DOHH2 (cell line): ENCODE data around the gene HPSE2.

Source experiments
- H3F3A ChIP-seq: fragments of 200-600 bp; sonication (generic), shearing (Covaris generic); 2 replicates; pipeline ENCODE4 v1.6.0; 2016; ENCODE audit warnings: antibody characterized with exemption, mild to moderate bottlenecking; ENCODE audit not compliant: control insufficient read depth, insufficient read depth
- H3K27ac ChIP-seq: fragments of 200-600 bp; sonication (generic); 2 replicates; pipeline ENCODE4 v1.5.1; 2014; ENCODE audit warnings: low read depth, mild to moderate bottlenecking, low read length, moderate library complexity
- H3K27me3 ChIP-seq: fragments of 200-600 bp; sonication (generic); 2 replicates; pipeline ENCODE4 v1.6.1; 2014; ENCODE audit warnings: mild to moderate bottlenecking, low read length, mixed read lengths; ENCODE audit not compliant: control insufficient read depth
- H3K36me3 ChIP-seq: fragments of 200-600 bp; sonication (generic); 2 replicates; pipeline ENCODE4 v1.6.1; 2014; ENCODE audit warnings: mild to moderate bottlenecking, low read length, moderate library complexity, mixed read lengths; ENCODE audit not compliant: control insufficient read depth
- H3K4me1 ChIP-seq: fragments of 200-600 bp; sonication (generic); 2 replicates; pipeline ENCODE4 v1.6.1; 2014; ENCODE audit warnings: mild to moderate bottlenecking, low read length, mixed read lengths; ENCODE audit not compliant: control insufficient read depth
- H3K4me2 ChIP-seq: fragments of 200-600 bp; sonication (generic); 2 replicates; pipeline ENCODE4 v1.6.0; 2014; ENCODE audit warnings: mild to moderate bottlenecking, low read length, moderate library complexity
- H3K4me3 ChIP-seq: fragments of 200-600 bp; sonication (generic); 2 replicates; pipeline ENCODE4 v1.5.1; 2014; ENCODE audit warnings: mild to moderate bottlenecking, low read length, mixed read lengths
- H3K79me2 ChIP-seq: fragments of 200-600 bp; sonication (generic); 2 replicates; pipeline ENCODE4 v1.6.1; 2014; ENCODE audit warnings: mild to moderate bottlenecking, low read length, mixed read lengths; ENCODE audit not compliant: control insufficient read depth
- H3K9me2 ChIP-seq: fragments of 200-600 bp; sonication (generic); replicated peaks from 2 replicates; pipeline ENCODE4 v1.6.1; 2014; ENCODE audit warnings: mild to moderate bottlenecking, low read length, mixed read lengths; ENCODE audit not compliant: control insufficient read depth
- H3K9me3 ChIP-seq: fragments of 200-600 bp; sonication (generic); 2 replicates; pipeline ENCODE4 v1.6.1; 2014; ENCODE audit warnings: antibody characterized with exemption, low read length, mixed read lengths; ENCODE audit not compliant: control insufficient read depth, insufficient read depth
- H4K20me1 ChIP-seq: fragments of 200-600 bp; sonication (generic); 2 replicates; pipeline ENCODE4 v1.6.0; 2014; ENCODE audit warnings: low read depth, mild to moderate bottlenecking, antibody characterized with exemption, low read length, moderate library complexity; ENCODE audit not compliant: control insufficient read depth, insufficient read depth
- CTCF ChIP-seq: fragments of 200-600 bp; sonication (generic); IDR thresholded peaks from one replicate; pipeline ENCODE4 v1.5.1; 2014; ENCODE audit warnings: antibody characterized with exemption, mild to moderate bottlenecking, low read depth, low read length; ENCODE audit not compliant: poor library complexity, severe bottlenecking
- EZH2phosphoT487 ChIP-seq: fragments of 200-600 bp; sonication (generic); IDR thresholded peaks from 2 replicates; pipeline ENCODE4 v1.6.1; 2017; ENCODE audit warnings: borderline replicate concordance, mild to moderate bottlenecking, antibody characterized with exemption, low read length, moderate library complexity, mixed read lengths

The HPSE2 gene

GRCh38 chr10:99235658-99236626 lies at the start of gene HPSE2:
Gene HPSE2, minus strand, starts transcription at chr10:99235852.
- H3K27ac ChIP-seq: no peak within 1 kb of the TSS
- no peak within 1 kb of the TSS for H3K4me3 ChIP-seq
- TF ChIP-seq EZH2phosphoT487: no peak
- TF ChIP-seq CTCF: no peak
- no peaks in the 10 kb centered on the region for H4K20me1 ChIP-seq
- no peaks in the 10 kb centered on the region for H3K79me2 ChIP-seq
- H3F3A ChIP-seq: no peaks in the 10 kb centered on the region
- no peak within 1 kb of the TSS for H3K4me2 ChIP-seq
- no peaks in the 10 kb centered on the region for H3K9me2 ChIP-seq
- no peaks in the 10 kb centered on the region for H3K36me3 ChIP-seq
- H3K27me3 ChIP-seq: peaks cover 46% of the 10 kb centered on the region
- peaks cover 15% of the 10 kb centered on the region for H3K4me1 ChIP-seq
- no peaks in the 10 kb centered on the region for H3K9me3 ChIP-seq

- Histone ChIP-seq H4K20me1 (no peaks in the 10 kb centered on the region), H3K4me2 (no peak overlapping the region), H3K79me2 (no peaks in the 10 kb centered on the region), H3K27ac (no peak overlapping the region), H3K9me3 (peaks cover 5% of the 10 kb centered on the region; the same call in 1 of the 2 replicates), H3K36me3 (no peaks in the 10 kb centered on the region), H3K4me3 (no peak overlapping the region), H3K9me2 (no peaks in the 10 kb centered on the region), H3K27me3 (peaks cover 3% of the 10 kb centered on the region), H3K4me1 (peaks cover 9% of the 10 kb centered on the region), H3F3A (no peaks in the 10 kb centered on the region)
- TF ChIP-seq CTCF (no peak), EZH2phosphoT487 (no peak)
Measured at GRCh38 chr10:99280472-99280871, 44.8 kb upstream of the HPSE2 start.

GRCh38 chr10:99279626-99280111 lies 44.0 kb upstream of the HPSE2 start:
- no peaks in the 10 kb centered on the region for H3K79me2 ChIP-seq
- H3K4me2 ChIP-seq: no peak overlapping the region
- H3K27ac ChIP-seq: no peak overlapping the region
- H3K27me3 ChIP-seq: peaks cover 8% of the 10 kb centered on the region
- no peaks in the 10 kb centered on the region for H3F3A ChIP-seq
- TF ChIP-seq CTCF (no peak), EZH2phosphoT487 (no peak)
- peaks cover 9% of the 10 kb centered on the region for H3K4me1 ChIP-seq
- no peak overlapping the region for H3K4me3 ChIP-seq
- peaks cover 5% of the 10 kb centered on the region; the same call in 1 of the 2 replicates for H3K9me3 ChIP-seq
- no peaks in the 10 kb centered on the region for H3K9me2 ChIP-seq
- no peaks in the 10 kb centered on the region for H4K20me1 ChIP-seq
- no peaks in the 10 kb centered on the region for H3K36me3 ChIP-seq
